ENCODE results near the gene GFY.

GRCh38 chr19:49390131-49390928, 34.9 kb upstream of the GFY start:
- TF ChIP-seq CTCF (IDR thresholded peaks at IDR 0.05; ENCODE audit: extremely low read depth in 1 of 2, insufficient read depth in 1 of 2, low read depth in 1 of 2, low read length in 2 of 2) (no peak), POLR2A (IDR thresholded peaks at IDR 0.05; ENCODE audit: low read depth, low read length) (no peak)

Data from endothelial cell of umbilical vein (primary cell).